HepG2 (cell line): ENCODE measurements around the gene FAM83D. TPM values are rescaled to one million over a fixed set of nuclear protein-coding genes. Genes with fewer than 3 reads are reported as not detected.
A peak's percentile ranks its signal among the peaks of the same experiment; 100 is the strongest.

Experiments used
- ATAC-seq: fragments of 200-7000 bp; cut with Tn5 transposase; 3 replicates; pipeline ENCODE4 v1.9.1; 2020; ENCODE audit warnings: mild to moderate bottlenecking, moderate library complexity
- BruUV-seq: library from RNA; stranded (reverse); fragments of 400-500 nt; replicated peaks from 2 replicates; lab custom pipeline; 2021; lab: Mats Ljungman, UMichigan
- CTCF ChIA-PET: fragments of 300-600 bp; formaldehyde crosslinking; extraction: SDS; loops from one replicate; lab custom pipeline; 2021; ENCODE audit warnings: low total read pairs, inconsistent platforms, low intra/inter-chr PET ratio; lab: Yijun Ruan, JAX
- POLR2A ChIA-PET: fragments of 350-600 bp; sonication (Branson Sonifier 250); formaldehyde crosslinking; loops from one replicate; lab custom pipeline; 2020; ENCODE audit warnings: antibody characterized with exemption, inconsistent platforms; lab: Yijun Ruan, JAX
- DNase-seq: peaks from one replicate; pipeline ENCODE4 v3.0.0-alpha.2; 2015; ENCODE audit warnings: low spot score
- FAIRE-seq: peaks from 3 replicates; lab custom pipeline; 2011; peaks lifted over from hg19 to GRCh38; lab: Jason Lieb, UNC
- H2AFZ ChIP-seq: one replicate; pipeline ENCODE4 v1.6.1; 2011; ENCODE audit warnings: low read length, inconsistent platforms
- H3K27ac ChIP-seq: fragments of 300-600 bp; 3 replicates; pipeline ENCODE4 v1.8.0; 2011; ENCODE audit warnings: mixed run types, mild to moderate bottlenecking, mixed read lengths, low read length, inconsistent platforms; ENCODE audit not compliant: insufficient read depth; ENCODE audit errors: extremely low read length
- H3K27me3 ChIP-seq, 2 experiments: fragments of 200-600 bp in 1 of 2; 2 replicates in 1 of 2; 3 replicates in 1 of 2; pipeline versions ENCODE4 v1.6.0 to v1.8.0; 2011; ENCODE audit warnings: low read length in 2 of 2, mild to moderate bottlenecking in 2 of 2, moderate library complexity in 2 of 2, inconsistent platforms in 1 of 2; ENCODE audit not compliant: insufficient read depth in 2 of 2, control insufficient read depth in 1 of 2
- H3K36me3 ChIP-seq, 2 experiments: fragments of 200-600 bp in 1 of 2; replicated peaks in 1 of 2; 2 replicates in 1 of 2; 3 replicates in 1 of 2; pipeline versions ENCODE4 v1.5.1 to v1.8.0; 2011; ENCODE audit warnings: low read length in 2 of 2, inconsistent platforms in 1 of 2; ENCODE audit not compliant: insufficient read depth in 2 of 2, control insufficient read depth in 1 of 2
- H3K4me1 ChIP-seq: 2 replicates; pipeline ENCODE4 v1.5.1; 2012; ENCODE audit warnings: low read length, inconsistent platforms; ENCODE audit not compliant: insufficient read depth
- H3K4me2 ChIP-seq: 2 replicates; pipeline ENCODE4 v1.6.0; 2011; ENCODE audit warnings: low read depth, low read length, inconsistent platforms
- H3K4me3 ChIP-seq, 3 experiments: fragments of 200-600 bp in 1 of 3; sonication (generic), shearing (Covaris generic) in 1 of 3; replicated peaks in 1 of 3; 2 replicates each; pipeline ENCODE4 v1.5.1; 2011 to 2016; ENCODE audit warnings: low read length in 3 of 3, inconsistent platforms in 2 of 3, low read depth in 2 of 3, mild to moderate bottlenecking in 2 of 3, control low read depth in 1 of 3, mixed read lengths in 1 of 3; ENCODE audit not compliant: insufficient read depth in 1 of 3
- H3K79me2 ChIP-seq: one replicate; pipeline ENCODE4 v1.6.1; 2011; ENCODE audit warnings: low read length, inconsistent platforms; ENCODE audit not compliant: insufficient read depth
- H3K9ac ChIP-seq: 2 replicates; pipeline ENCODE4 v1.6.0; 2011; ENCODE audit warnings: mild to moderate bottlenecking, low read depth, low read length, inconsistent platforms; ENCODE audit not compliant: insufficient read depth
- H3K9me3 ChIP-seq: 2 replicates; pipeline ENCODE4 v1.5.1; 2012; ENCODE audit warnings: mild to moderate bottlenecking, low read length
- H4K20me1 ChIP-seq: 2 replicates; pipeline ENCODE4 v1.6.0; 2011; ENCODE audit warnings: inconsistent platforms, mild to moderate bottlenecking, low read length, moderate library complexity; ENCODE audit not compliant: insufficient read depth
- MED13 ChIP-seq: sonication (generic); formaldehyde crosslinking; IDR thresholded peaks from 2 replicates; pipeline ENCODE4 v1.5.0; 2020; ENCODE audit warnings: missing genetic modification reagents
- SOX6 ChIP-seq, 2 experiments: fragments of 450-650 bp in 1 of 2; sonication (generic) in 1 of 2; formaldehyde crosslinking in 1 of 2; IDR thresholded peaks; 2 replicates each; pipeline versions ENCODE4 v1.4.0 to v1.6.1; 2017 to 2020; ENCODE audit warnings: antibody characterized with exemption in 1 of 2, mild to moderate bottlenecking in 1 of 2, missing genetic modification reagents in 1 of 2
- ZBTB8A ChIP-seq: sonication (generic); formaldehyde crosslinking; IDR thresholded peaks from 2 replicates; pipeline ENCODE4 v1.4.0; 2020; ENCODE audit warnings: mild to moderate bottlenecking, low read depth, missing genetic modification reagents, borderline replicate concordance
- ZNF121 ChIP-seq: sonication (generic); formaldehyde crosslinking; IDR thresholded peaks from 2 replicates; pipeline ENCODE4 v1.5.0; 2020; ENCODE audit warnings: mild to moderate bottlenecking, missing genetic modification reagents
- ZNF83 ChIP-seq: sonication (generic); formaldehyde crosslinking; IDR thresholded peaks from 2 replicates; pipeline ENCODE4 v1.4.0; 2020; ENCODE audit warnings: missing genetic modification reagents, mild to moderate bottlenecking, borderline replicate concordance
- WGBS: methylation state at CpG from one replicate; pipeline ENCODE4 v1.1.6; 2017; ENCODE audit warnings: low lambda C conversion rate; 5-methylcytosine and 5-hydroxymethylcytosine counted together
- in situ Hi-C: cut with HindIII; loops from 2 replicates; pipeline ENCODE4 v1.10.0; 2017; ENCODE audit warnings: low pct_unique_long_range_greater_than_20kb; ENCODE audit not compliant: extremely low pct_ligation_motif_present
- intact Hi-C: fragments of 100-400 bp; cut with micrococcal nuclease; formaldehyde crosslinking; loops from one replicate; pipeline ENCODE4 v1.10.0; 2022; ENCODE audit not compliant: unreplicated experiment
- polyA plus RNA-seq, 8 experiments: library from polyadenylated mRNA; depleted of rRNA in 3 of 8; stranded (reverse) in 7 of 8; unstranded in 1 of 8; fragments of >200 nt; fragmentation: Illumina TruSeq in 4 of 8; extraction: Trizol in 4 of 8; gene quantifications; 2 replicates each; pipeline versions ENCODE4 v1.2.1 to v1.2.3, GENCODE V29; 2011 to 2016; ENCODE audit warnings: low read depth in 4 of 8, missing spikeins in 1 of 8, mixed read lengths in 1 of 8; ENCODE audit not compliant: insufficient read depth in 1 of 8
- total RNA-seq, 5 experiments: library from RNA; depleted of rRNA; stranded (reverse); fragments of >200 nt; fragmentation: Illumina TruSeq; extraction: Trizol; gene quantifications; 2 replicates each; pipeline ENCODE4 v1.2.3, GENCODE V29; 2016; ENCODE audit warnings: low read depth in 1 of 5
- TF ChIP-seq, protein P1 (sequence below): sonication (generic); formaldehyde crosslinking; conservative IDR thresholded peaks from 2 replicates; pipeline ENCODE4 v1.8.1; 2023; ENCODE audit warnings: missing genetic modification reagents
- TF ChIP-seq, protein P2 (sequence below): sonication (generic); formaldehyde crosslinking; IDR thresholded peaks from 2 replicates; pipeline ENCODE4 v1.5.0; 2020; ENCODE audit warnings: missing genetic modification reagents, mild to moderate bottlenecking, borderline replicate concordance

FAM83D gene
- total and polyA plus RNA-seq, 2 of the 13 experiments (the other 11 are each of a cell fraction or from before 2014, with no cell fraction given) = 51.4 to 64.0 TPM

DNA sequence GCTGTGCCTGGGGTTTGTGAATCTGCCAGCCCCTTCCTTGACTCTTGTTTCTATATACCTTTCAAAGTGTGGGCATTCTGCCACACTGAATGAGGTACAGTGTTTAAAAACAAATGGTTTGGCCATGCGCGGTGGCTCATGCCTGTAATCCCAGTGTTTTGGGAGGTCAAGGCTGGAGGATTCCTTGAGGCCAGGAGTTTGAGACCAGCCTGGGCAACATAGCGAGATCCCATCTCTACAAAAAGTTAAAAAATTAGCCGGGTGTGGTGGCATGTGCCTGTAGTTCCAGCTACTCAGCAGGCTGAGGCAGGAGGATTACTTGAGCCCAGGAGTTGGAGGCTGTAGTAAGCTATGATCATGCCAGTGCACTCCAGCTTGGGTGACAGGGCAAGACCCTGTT, 5.8 kb downstream of the FAM83D start:
- Histone ChIP-seq H3K79me2 (peaks cover 98% of the 10 kb centered on the region), H3K4me2 (no peak overlapping the region), H3K27ac (no peak overlapping the region), H4K20me1 (peaks cover 22% of the 10 kb centered on the region; the same call in 1 of the 2 replicates), H3K36me3 (peaks cover 8 to 30% of the 10 kb centered on the region in 2 experiments; a peak in 4 of 5 replicates), H3K9me3 (no peaks in the 10 kb centered on the region), H3K4me3 (no peak overlapping the region), H3K4me1 (peaks cover 92% of the 10 kb centered on the region), H3K9ac (no peak overlapping the region), H3K27me3 (no peaks in the 10 kb centered on the region; a peak in 1 of 5 replicates), H2AFZ (no peak overlapping the region)
- FAIRE-seq = no peak
- ChIA-PET CTCF (no interaction called here), POLR2A (interaction anchor here (1.3 kb wide), 1 partner anchor 31 kb away, joined by 5 read pairs; the partner anchor contains the start of gene DHX35)
- intact Hi-C loops = no loop called here
- ATAC-seq = no peak
- in situ Hi-C loops = no loop called here
- no peak for DNase-seq
- BruUV-seq = no TSS peak
- 97% methylated on average over 4 of the region's 4 CpGs for WGBS
- TF ChIP-seq ZNF121 (CRISPR knock-in tag) (peak; percentile 95), SOX6 (IDR thresholded peaks at IDR 0.05) (no peak), SOX6 (CRISPR knock-in tag; IDR thresholded peaks at IDR 0.05) (no peak), ZBTB8A (CRISPR knock-in tag) (no peak), ZNF83 (CRISPR knock-in tag) (no peak), MED13 (no peak)
- TF ChIP-seq, protein P1, sequence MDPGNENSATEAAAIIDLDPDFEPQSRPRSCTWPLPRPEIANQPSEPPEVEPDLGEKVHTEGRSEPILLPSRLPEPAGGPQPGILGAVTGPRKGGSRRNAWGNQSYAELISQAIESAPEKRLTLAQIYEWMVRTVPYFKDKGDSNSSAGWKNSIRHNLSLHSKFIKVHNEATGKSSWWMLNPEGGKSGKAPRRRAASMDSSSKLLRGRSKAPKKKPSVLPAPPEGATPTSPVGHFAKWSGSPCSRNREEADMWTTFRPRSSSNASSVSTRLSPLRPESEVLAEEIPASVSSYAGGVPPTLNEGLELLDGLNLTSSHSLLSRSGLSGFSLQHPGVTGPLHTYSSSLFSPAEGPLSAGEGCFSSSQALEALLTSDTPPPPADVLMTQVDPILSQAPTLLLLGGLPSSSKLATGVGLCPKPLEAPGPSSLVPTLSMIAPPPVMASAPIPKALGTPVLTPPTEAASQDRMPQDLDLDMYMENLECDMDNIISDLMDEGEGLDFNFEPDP (CRISPR knock-in tag) = no peak
- TF ChIP-seq, protein P2, sequence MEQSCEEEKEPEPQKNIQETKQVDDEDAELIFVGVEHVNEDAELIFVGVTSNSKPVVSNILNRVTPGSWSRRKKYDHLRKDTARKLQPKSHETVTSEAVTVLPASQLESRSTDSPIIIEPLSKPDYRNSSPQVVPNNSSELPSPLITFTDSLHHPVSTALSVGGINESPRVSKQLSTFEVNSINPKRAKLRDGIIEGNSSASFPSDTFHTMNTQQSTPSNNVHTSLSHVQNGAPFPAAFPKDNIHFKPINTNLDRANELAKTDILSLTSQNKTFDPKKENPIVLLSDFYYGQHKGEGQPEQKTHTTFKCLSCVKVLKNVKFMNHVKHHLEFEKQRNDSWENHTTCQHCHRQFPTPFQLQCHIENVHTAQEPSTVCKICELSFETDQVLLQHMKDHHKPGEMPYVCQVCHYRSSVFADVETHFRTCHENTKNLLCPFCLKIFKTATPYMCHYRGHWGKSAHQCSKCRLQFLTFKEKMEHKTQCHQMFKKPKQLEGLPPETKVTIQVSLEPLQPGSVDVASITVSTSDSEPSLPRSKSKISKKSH (CRISPR knock-in tag) = no peak
